OCI-M2 (cell line): Measurements from ENCODE around the gene WDR35.
"Not testable (repeated sequence)": the region's sequence is repeated elsewhere in the genome, so short reads cannot be mapped to it uniquely, and the experiment has no call there.

ENCODE experiments used
- DNase-seq: peaks from one replicate; lab custom pipeline; 2025; ENCODE audit not compliant: unreplicated experiment; lab: John Stamatoyannopoulos, UW

WDR35 gene

DNA sequence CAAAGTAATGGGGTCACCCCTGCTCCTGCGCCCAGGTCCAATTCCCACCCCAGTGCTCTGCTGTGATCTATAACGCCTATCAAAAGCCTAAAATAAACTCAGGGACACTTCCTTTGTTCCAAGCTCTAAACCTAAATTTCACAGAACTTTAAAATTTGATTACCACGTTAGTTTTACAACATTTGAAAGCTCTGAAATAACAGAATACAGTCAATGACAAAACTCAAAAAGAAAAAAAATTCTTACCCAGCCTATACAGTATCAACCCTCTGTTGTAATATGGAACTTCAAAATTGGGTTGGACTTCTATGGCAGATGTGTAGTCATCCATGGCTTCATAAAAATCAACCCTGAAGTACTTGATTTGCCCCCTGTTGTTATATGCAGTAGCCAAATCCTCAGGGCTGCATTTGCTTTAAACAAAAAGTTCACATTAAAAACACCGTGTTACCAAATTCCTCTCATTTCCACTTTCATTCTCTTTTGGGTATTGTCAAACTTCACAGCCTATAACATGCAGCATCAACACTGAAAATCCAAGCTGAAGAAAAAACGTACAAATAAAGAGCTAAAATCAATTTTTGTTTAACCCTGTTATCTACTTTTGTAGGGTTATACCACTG is 92.2 kb downstream of the WDR35 start:
- DNase-seq, result no peak

GRCh38 chr2:19895535-19895934 is 94.4 kb downstream of the WDR35 start:
- DNase-seq, result no peak

DNA sequence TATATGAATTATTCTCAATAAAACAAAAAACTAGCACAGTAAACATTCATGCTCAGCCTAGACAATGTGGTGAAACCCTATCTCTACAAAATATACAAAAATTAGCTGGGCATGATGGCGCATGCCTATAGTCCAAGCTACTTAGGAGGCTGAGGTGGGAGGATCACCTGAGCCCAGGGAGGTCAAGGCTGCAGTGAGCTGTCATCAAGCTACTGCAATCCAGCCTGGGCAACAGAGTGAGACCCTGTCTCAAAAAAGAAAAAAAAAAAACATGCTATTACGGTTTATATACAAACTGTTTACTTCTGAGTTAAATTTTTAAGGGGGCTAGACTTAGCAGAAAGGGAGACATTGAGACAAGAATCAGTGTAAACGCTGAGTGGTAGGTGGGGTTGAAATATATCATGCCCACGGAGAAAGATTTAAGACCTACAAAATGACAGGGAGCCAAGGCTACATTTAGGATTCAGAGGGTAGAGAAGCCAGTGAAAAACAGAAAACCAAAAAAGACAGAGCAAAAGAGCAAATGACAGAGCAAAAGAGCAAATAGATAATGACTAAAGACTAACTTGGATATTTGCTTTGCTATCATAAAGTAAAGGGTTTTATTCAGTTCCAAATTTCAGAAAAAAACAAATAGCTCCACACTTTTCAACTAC is 95.6 kb downstream of the WDR35 start:
- no peak for DNase-seq

GRCh38 chr2:19893520-19894133 is 96.3 kb downstream of the WDR35 start:
- DNase-seq, result no peak

GRCh38 chr2:19891971-19892370 is 97.9 kb downstream of the WDR35 start:
- not testable (repeated sequence) for DNase-seq

- DNase-seq, result no peak
These were observed 99.8 kb downstream of the WDR35 start for GRCh38 chr2:19890104-19890503.

DNA sequence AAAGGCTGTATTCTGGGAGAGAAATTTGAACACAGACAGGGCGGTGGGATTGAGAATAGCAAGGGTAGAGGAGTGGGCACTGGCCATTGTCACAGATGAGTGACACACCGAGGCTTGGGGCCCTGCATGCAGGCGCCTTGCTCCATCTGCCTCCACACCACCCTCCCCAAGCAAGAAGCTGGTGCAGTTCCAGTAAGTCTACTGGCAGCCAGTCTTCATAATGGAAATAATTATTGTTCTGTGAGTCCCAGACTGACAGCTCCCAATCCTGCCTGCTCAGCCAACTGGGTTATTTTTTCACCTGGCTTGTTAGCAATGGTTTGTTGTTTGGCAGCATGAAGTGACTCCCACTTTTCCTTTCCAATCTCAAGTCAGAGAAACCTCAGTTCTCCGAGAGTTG is 101.1 kb downstream of the WDR35 start:
- DNase-seq, result no peak

- DNase-seq, result no peak
These were observed 102.4 kb downstream of the WDR35 start for GRCh38 chr2:19887510-19887909.

GRCh38 chr2:19886261-19886660 is 103.6 kb downstream of the WDR35 start:
- no peak for DNase-seq

GRCh38 chr2:19885791-19886190 is 104.1 kb downstream of the WDR35 start:
- no peak for DNase-seq

DNA sequence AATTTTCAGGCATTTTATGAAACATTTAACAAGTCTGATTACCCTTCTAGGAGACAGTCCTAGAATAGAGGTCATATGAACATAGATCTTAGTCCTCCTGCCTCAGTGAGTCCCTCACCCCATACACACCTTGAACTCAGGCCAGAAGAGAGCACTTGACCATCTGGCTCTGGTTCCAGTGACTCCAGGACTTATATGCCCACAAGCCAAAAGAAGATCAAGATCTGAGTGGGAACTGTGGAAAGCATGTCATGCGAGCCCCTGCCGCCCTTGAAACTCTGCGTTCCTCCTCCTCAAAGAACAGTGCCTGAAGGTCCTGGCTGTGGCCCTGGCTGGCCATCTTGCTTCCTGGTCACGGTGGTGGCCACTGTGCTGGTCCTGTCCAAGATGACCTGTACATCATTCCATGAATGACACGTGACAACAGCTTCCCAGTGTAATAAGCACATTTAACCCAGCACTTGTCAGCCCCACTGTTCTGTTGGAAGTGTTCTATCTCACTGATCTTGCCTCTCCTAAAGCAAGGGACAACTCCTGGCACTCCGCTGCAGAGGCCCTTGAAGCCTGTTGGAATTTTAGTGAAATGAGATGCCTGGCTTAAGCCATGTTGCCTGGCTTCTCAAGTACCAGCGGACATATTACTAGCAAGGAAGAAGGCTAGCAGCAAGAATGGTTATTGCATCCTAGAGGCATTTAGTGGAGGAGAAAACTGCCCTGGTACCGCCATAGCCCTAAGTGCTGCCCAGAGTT is 105.8 kb downstream of the WDR35 start:
- no peak for DNase-seq

DNA sequence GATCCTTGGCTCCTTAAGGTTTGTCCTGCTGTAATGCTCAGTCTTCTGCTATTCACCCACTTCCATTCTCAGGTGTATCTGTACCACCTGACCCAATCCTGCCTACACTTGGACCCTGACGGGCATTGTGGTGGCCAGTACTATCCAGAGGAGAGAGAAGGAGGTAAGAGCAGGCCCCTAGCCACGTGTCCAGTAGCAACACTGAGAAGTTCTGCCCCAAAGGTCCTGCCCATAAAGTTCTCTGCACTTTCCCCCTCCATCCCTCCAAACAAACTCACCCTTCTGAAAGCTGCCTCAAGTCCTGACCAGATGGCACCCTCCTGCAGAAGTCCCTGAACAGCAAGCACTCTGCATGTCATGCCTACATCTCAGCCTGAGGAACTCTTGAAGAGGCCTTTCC is 106.4 kb downstream of the WDR35 start:
- no peak for DNase-seq

DNA sequence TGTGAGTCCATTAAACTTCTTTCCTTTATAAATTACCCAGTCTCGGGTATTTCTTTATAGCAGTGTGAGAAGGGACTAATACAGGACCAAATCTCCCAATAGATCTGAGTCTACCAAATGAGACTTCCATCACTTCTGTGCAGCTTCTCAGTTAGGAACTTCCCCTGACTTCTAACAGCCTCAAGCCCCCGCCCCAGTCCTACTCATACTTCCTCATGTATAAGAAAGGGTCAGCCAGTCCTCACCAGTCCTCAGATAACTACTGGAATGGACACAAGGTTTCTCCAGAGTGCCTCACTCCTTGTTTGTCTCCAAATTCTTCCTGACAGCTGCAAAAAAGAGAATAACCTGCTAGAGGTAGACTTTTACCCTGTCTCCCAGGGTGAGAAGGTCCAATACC is 107.6 kb downstream of the WDR35 start:
- no peak for DNase-seq

GRCh38 chr2:19881908-19882265 is 108.0 kb downstream of the WDR35 start:
- DNase-seq, result no peak

DNA sequence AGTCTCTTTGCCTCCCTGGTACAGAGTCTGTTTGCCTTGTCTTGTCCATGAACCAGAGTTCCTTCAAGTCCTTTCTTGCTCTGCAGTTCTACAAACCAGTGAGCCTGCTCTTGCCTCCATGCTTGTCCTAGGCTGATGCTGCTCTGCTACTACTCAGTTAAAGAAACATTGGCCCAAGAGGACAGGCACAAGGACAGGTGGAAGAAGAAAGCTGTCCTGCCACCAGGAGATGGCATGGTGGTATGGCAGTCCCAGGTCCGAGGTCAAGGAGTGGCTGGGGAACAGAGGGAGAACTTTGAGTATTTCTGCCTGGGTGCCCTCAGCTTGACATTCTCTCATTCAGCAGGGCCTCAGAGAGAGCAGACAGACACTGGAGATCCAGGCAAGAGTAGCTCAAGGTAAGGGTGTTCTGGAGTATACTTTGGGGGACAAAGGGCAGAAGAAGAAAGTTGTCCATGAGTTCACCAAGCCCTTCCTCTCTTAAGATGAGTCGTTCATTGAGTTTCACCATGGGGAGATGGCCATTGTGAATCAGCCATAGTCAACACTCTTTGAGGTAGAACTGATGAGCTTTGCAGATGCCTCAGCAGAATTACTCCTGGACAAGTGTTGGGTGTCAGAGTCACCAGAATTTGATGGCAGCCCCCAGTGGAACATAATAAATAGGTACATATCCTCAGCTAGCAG is 108.5 kb downstream of the WDR35 start:
- no peak for DNase-seq

GRCh38 chr2:19880191-19880590 is 109.7 kb downstream of the WDR35 start:
- not testable (repeated sequence) for DNase-seq

GRCh38 chr2:19879120-19879519 is 110.8 kb downstream of the WDR35 start:
- DNase-seq, result no peak

DNA sequence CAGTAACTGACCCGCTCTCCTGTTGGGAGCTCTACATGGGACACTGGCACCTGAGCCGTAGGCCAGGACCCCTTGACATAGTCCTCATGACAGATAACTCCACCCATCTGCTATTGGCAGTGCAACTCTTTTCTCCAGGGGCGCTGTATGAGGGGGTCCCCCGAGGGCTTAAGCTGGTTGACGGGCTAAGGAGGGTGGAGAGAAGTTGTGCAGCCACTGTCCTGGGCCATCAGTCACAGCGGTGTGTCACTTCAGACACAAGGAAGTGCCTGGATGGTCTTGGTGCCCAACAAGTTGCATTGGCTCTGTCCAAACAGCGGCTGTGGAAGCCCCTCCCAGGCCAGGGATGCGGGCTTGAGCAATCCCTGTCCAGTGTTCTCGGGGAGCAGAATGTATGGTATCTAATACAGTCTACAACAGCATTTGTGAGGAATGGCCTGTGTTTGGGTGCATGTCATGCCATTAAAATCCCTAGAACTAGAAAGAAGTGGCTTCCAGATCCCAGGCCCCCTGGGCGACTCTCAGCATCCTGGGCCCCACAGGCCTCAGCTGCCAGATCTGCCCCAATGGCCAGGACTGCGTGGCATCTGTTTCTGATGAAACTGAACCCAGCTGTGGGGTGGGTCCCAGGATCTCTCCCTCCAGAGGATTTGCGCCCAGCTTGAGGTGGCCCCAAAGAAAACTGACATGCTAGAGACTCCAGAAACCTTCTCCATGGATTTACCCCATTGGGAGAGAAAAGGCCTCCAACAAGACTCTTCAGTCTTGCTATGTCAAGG is 111.4 kb downstream of the WDR35 start:
- DNase-seq, result no peak

DNA sequence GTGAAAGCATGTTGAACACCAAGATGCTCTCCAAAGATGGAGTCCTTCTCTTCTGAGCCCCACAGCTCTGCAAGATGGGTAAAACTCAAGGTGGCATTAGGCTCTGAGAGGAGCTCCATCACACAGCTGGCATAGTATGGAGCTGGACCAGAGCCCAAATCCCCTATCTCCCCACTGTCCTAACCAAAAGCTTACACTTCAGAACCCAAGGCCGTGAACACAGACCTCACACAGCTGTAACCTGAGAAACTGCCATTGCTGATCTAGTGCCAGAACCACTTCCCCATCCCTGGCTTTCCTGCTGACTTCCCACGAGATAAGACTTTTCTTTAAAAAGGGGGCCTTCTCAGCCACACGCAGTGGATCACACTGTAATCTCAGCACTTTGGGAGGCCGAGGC is 113.2 kb downstream of the WDR35 start:
- DNase-seq, result no peak

DNA sequence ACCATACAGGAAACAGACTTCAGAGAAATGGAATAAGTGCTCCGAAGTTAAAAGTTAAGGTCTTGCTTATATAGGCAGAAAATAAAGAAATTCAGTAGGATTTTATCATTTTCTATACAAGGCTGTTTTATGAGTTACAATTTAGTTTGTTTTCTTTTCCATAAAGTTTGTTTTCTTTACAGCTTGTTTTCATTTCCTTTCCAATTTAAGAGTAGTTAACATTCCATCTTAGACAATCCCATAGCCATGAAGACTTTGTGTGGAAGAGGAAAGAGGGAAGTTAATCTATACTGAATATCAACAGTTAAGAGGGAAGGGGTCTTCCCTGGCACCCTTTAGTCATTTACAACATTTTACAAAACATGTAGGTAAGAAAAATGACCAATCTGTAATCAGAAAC is 114.6 kb downstream of the WDR35 start:
- no peak for DNase-seq

GRCh38 chr2:19874726-19875125 is 115.2 kb downstream of the WDR35 start:
- no peak for DNase-seq
